Stimulated activated effector memory CD8-positive, alpha-beta T cell treated with anti-CD3 and anti-CD28 coated beads, Interleukin-12 subunit alpha, Interleukin-12 subunit beta, amount 100 ng/mL, for 72 hours (primary cell): ENCODE results near the gene TMEM131.
A peak's percentile ranks its signal among the peaks of the same experiment; 100 is the strongest.

Experiments
- ATAC-seq: fragments of 150-1000 bp; cut with Tn5 transposase; 2 replicates; pipeline ENCODE4 v1.10.0; 2021
- DNase-seq, 2 donors: peaks; one replicate each; pipeline ENCODE4 v3.0.0; 2021 to 2022; ENCODE audit warnings: low spot score in 2 of 2
- H3K27ac Mint-ChIP-seq: one replicate; pipeline ENCODE4 v1.8.0; 2022; ENCODE audit warnings: mild to moderate bottlenecking, mixed read lengths
- H3K36me3 Mint-ChIP-seq: one replicate; pipeline ENCODE4 v1.8.0; 2022; ENCODE audit warnings: mild to moderate bottlenecking, mixed read lengths
- H3K4me1 Mint-ChIP-seq: one replicate; pipeline ENCODE4 v1.8.0; 2022; ENCODE audit warnings: mixed read lengths
- H3K4me3 Mint-ChIP-seq: one replicate; pipeline ENCODE4 v1.8.0; 2022; ENCODE audit warnings: mild to moderate bottlenecking, mixed read lengths
- H3K9me3 Mint-ChIP-seq: one replicate; pipeline ENCODE4 v1.8.0; 2022; ENCODE audit warnings: mixed read lengths

TMEM131 gene

GRCh38 chr2:97775074-97775473 lies 220.7 kb downstream of the TMEM131 start:
- Mint-ChIP-seq H3K4me3 (no peak overlapping the region), H3K36me3 (peaks cover 47% of the 10 kb centered on the region), H3K27ac (no peak overlapping the region), H3K4me1 (no peaks in the 10 kb centered on the region), H3K9me3 (no peaks in the 10 kb centered on the region)
- DNase-seq (no peak), ATAC-seq (no peak)

GRCh38 chr2:97774425-97774824 lies 221.3 kb downstream of the TMEM131 start:
- no peak for DNase-seq
- Mint-ChIP-seq H3K36me3 (peaks cover 42% of the 10 kb centered on the region), H3K9me3 (no peaks in the 10 kb centered on the region), H3K27ac (peak overlapping the region; percentile 8), H3K4me1 (no peaks in the 10 kb centered on the region), H3K4me3 (no peak overlapping the region)
- no peak for ATAC-seq

DNA sequence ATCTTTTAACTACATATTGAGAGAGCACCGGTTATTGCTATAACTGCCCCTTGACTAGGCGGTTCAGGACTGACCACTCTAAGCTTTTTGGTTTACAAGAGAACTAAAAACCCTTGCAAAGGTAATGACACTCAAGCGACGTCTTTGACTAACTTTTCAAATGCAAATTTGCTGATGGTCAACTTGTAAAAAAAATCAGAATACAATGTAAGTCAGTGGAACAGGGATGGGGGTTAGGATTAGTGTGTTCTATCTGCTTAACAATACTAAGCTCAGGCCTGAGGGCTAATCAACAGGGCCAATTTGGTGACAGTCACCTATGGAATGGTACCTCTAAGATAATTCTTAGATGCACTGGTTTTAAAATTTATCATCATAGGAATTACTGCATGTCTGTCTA lies 225.3 kb downstream of the TMEM131 start:
- no peak overlapping the region for H3K4me3 Mint-ChIP-seq
- no peak for ATAC-seq
- H3K36me3 Mint-ChIP-seq, result peaks cover 45% of the 10 kb centered on the region
- no peak overlapping the region for H3K27ac Mint-ChIP-seq
- no peak for DNase-seq
- H3K4me1 Mint-ChIP-seq, result no peaks in the 10 kb centered on the region
- no peaks in the 10 kb centered on the region for H3K9me3 Mint-ChIP-seq

GRCh38 chr2:97769711-97770110 lies 226.0 kb downstream of the TMEM131 start:
- Mint-ChIP-seq H3K27ac (no peak overlapping the region), H3K36me3 (peaks cover 44% of the 10 kb centered on the region), H3K4me1 (no peaks in the 10 kb centered on the region), H3K9me3 (no peaks in the 10 kb centered on the region), H3K4me3 (no peak overlapping the region)
- DNase-seq (no peak), ATAC-seq (no peak)

DNA sequence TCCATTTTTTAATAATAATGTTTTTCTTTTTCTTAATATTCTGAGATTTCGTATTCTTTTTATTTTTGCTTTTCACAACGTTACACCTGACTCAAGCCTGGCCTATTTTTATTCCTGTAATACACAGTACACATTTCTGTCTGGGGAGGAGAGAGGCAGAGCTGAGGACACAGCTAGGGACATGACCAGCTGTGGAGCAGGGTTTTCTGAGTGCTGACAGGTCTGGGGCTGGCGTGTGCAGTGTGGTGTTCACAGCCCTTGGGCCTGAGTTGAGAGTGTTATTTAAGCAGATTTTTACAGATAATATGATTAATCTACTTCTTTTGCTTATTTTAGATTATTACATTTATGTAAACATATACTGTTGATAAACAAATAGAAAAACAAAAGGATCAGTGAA lies 226.4 kb downstream of the TMEM131 start:
- no peaks in the 10 kb centered on the region for H3K4me1 Mint-ChIP-seq
- no peak overlapping the region for H3K4me3 Mint-ChIP-seq
- no peaks in the 10 kb centered on the region for H3K9me3 Mint-ChIP-seq
- H3K36me3 Mint-ChIP-seq, result peaks cover 40% of the 10 kb centered on the region
- DNase-seq (no peak), ATAC-seq (no peak)
- H3K27ac Mint-ChIP-seq, result no peak overlapping the region

- DNase-seq (no peak), ATAC-seq (no peak)
- Mint-ChIP-seq H3K27ac (no peak overlapping the region), H3K4me3 (no peak overlapping the region), H3K36me3 (peaks cover 43% of the 10 kb centered on the region), H3K9me3 (no peaks in the 10 kb centered on the region), H3K4me1 (peaks cover 19% of the 10 kb centered on the region)
These were observed 229.2 kb downstream of the TMEM131 start for GRCh38 chr2:97766567-97766966.

DNA sequence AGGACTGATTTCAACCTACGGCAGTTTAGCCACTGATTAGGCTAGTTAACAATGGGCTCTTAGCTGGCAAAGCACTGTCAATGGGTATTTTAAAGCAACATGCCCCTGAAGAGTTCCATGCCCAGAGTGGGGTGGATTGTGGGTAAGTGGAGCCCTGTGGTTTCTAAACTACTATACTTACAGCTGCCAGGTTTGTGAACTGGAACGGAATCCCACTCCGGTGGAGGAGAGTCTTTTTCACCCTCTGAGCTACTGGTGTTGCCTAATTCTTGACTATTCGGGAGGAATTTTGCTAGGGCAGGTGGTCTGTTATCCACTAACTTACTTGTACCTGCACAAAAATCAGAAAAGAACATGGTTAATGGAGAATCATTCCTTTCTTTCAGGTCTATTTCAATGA lies 229.8 kb downstream of the TMEM131 start:
- Mint-ChIP-seq H3K4me3 (no peak overlapping the region), H3K27ac (no peak overlapping the region), H3K4me1 (peaks cover 25% of the 10 kb centered on the region), H3K9me3 (no peaks in the 10 kb centered on the region), H3K36me3 (peaks cover 44% of the 10 kb centered on the region)
- ATAC-seq (no peak), DNase-seq (no peak)

DNA sequence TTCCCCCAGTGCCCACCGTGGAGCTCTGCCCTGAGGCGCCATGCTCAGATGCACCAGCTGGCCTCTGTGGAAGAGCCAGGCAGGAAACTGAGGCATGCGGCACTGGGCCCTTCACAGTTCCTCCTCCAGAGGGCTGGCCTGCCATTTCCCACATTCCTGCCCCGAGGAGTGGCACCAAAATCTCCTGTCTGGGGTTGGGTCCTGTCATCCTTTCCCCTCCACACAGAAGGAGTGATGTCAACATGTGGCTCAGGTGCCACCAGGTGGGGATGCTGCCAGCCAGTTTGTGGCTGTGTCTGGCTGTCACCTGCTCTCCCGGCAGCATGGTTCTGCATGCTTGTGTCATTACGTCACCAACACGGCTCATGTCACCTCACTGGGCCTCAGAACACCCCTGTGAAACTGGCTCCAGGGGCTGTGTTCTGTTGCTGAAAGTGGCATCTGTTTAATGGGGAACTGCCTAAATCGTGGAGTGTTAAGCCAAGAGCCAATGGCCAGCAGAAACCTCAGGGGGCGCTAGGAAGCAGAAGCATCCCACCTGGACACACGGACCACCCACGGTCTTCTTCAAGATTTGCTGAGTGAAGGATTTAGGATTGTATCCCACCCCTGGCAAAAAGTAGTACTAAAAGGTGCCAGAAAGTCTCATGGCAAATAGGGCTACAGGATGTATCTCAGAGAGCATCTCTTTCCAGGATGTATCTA lies 231.0 kb downstream of the TMEM131 start:
- DNase-seq, result no peak
- no peak for ATAC-seq
- H3K27ac Mint-ChIP-seq, result peak overlapping the region; percentile 23
- peaks cover 56% of the 10 kb centered on the region for H3K36me3 Mint-ChIP-seq
- peaks cover 36% of the 10 kb centered on the region for H3K4me1 Mint-ChIP-seq
- H3K4me3 Mint-ChIP-seq, result no peak overlapping the region
- H3K9me3 Mint-ChIP-seq, result no peaks in the 10 kb centered on the region

GRCh38 chr2:97763176-97763845 lies 232.4 kb downstream of the TMEM131 start:
- no peaks in the 10 kb centered on the region for H3K9me3 Mint-ChIP-seq
- ATAC-seq, result no peak
- peak overlapping the region; percentile 23 for H3K27ac Mint-ChIP-seq
- no peak for DNase-seq
- no peak overlapping the region for H3K4me3 Mint-ChIP-seq
- H3K4me1 Mint-ChIP-seq, result peaks cover 41% of the 10 kb centered on the region
- H3K36me3 Mint-ChIP-seq, result peaks cover 66% of the 10 kb centered on the region

DNA sequence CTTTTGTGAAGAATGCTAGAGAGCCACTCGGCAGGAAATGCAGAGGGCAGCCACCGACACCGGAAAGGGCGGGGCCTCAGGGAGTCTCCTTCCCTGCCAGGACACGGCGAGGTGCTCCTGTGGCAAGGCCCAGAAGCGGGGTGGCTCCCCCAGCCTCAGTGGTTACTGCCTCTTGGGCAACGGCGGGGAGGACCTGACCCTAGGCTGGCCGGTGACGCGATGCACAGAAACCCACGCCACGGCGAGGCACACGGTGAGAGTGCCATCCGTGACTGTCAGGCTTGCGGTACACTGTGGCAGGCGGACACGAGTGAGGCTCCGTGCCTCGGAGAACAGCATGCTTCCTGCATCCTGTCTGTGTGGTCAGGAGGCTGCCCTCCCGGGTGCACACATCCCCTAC lies 234.6 kb downstream of the TMEM131 start:
- DNase-seq, result peak in 1 of 2 donors; percentile 66
- H3K4me3 Mint-ChIP-seq, result peak overlapping the region; percentile 50

DNA sequence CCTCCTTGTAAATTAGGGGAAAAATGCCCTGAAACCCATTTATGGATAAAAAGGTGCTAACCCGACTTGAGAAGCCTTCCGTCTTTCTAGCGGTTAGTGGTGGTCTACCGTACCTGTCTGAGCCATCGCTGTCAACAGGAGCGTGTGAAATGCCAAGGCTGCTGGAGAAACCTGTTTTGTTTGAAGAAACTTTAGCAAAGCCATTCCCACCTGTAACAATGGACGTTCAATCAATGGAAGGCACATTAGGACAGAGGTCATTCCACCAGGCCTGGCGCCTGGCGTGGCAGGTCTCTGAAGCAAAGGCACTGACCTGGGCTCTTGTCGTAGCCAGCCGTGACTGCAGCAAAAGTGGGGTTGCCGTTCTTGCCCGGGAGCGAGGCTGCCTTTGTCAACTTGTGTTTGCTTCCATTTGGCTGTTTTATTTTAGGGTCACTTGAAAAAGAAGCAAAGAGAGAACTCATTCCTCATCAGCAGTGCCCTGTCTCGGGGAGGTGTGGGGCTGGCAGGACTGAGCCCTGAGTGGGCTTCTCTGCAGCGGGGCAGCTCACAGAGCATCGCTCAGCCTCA lies 235.2 kb downstream of the TMEM131 start:
- H3K36me3 Mint-ChIP-seq, result peaks cover 81% of the 10 kb centered on the region

More for the DNA sequence above, 234.6 kb downstream of the TMEM131 start:
- no peaks in the 10 kb centered on the region for H3K9me3 Mint-ChIP-seq
- peaks cover 83% of the 10 kb centered on the region for H3K36me3 Mint-ChIP-seq
- peak; percentile 80 for ATAC-seq
- peaks cover 41% of the 10 kb centered on the region for H3K4me1 Mint-ChIP-seq
- H3K27ac Mint-ChIP-seq, result peak overlapping the region; percentile 68

DNA sequence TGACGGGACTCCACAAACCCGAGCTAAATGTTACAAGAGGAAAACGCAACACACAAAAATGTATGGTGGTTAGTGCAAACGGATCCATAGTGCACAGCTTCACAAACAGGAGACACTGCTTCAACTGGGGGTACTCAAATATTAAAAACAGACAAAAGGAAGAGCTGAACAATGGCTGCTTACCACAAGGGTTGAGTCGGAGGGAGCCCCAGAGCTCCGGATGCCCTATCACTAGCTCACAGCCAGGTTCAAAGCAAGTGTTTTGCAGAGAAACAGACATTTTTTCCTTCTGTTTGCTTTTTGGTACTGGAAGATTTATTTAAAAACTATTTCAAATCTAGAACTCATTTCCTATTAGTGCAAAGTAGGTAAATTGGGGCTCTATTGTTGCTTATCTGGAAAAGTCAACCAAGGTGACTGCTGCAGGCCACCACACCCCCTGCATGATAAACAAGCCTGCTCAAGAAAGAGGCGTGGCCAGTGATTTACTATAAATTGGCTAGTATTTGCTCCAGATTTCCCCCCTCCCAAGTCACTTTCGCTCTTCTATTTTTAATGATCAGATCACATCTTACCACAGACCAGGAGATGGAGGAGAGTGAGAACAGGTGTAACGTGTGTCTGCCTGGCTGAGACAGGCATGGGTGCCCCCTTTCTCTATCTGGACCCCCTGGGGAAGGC lies 235.9 kb downstream of the TMEM131 start:
- Mint-ChIP-seq H3K4me1 (peaks cover 41% of the 10 kb centered on the region), H3K36me3 (peaks cover 79% of the 10 kb centered on the region), H3K27ac (peak overlapping the region; percentile 68), H3K4me3 (peak overlapping the region; percentile 10), H3K9me3 (no peaks in the 10 kb centered on the region)
- ATAC-seq, result no peak
- DNase-seq, result no peak

More for the DNA sequence above, 235.2 kb downstream of the TMEM131 start:
- ATAC-seq (peak; percentile 27), DNase-seq (no peak)
- Mint-ChIP-seq H3K4me3 (peak overlapping the region; percentile 50), H3K4me1 (peaks cover 41% of the 10 kb centered on the region), H3K27ac (peak overlapping the region; percentile 68), H3K9me3 (no peaks in the 10 kb centered on the region)

DNA sequence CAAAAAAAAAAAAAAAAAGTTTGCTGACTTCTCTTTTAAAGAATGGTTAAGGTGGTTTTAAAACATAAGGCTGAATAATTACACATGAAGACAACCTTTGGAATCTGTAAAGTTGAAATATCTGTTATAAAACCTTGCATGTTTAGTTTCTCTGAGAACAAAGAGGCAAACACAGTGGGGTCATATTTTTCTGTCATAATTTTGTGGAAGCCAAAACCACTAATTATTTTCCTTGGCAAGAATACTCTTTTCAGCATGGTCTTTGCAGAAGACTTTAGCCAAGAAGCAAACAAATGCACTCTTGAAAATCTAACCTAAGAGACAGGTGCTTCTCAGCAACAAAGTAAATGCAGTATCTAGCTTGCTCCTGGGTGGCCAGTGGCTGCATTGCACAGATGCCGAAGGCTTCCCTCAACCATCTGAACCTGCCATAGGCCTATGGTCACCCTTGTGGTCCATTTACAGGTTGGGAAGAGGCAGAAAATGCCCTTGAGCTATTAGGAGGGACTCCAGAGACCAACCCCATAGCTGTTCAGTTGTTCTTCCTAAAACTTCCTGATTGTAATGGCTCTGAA lies 237.5 kb downstream of the TMEM131 start:
- peak overlapping the region; percentile 68 for H3K27ac Mint-ChIP-seq
- no peak for ATAC-seq
- no peak for DNase-seq
- H3K4me3 Mint-ChIP-seq, result no peak overlapping the region
- no peaks in the 10 kb centered on the region for H3K9me3 Mint-ChIP-seq
- peaks cover 34% of the 10 kb centered on the region for H3K4me1 Mint-ChIP-seq
- peaks cover 75% of the 10 kb centered on the region for H3K36me3 Mint-ChIP-seq

GRCh38 chr2:97757062-97757461 lies 238.7 kb downstream of the TMEM131 start:
- Mint-ChIP-seq H3K4me1 (peaks cover 27% of the 10 kb centered on the region), H3K27ac (no peak overlapping the region), H3K9me3 (no peaks in the 10 kb centered on the region), H3K36me3 (peaks cover 71% of the 10 kb centered on the region), H3K4me3 (no peak overlapping the region)
- ATAC-seq, result no peak
- no peak for DNase-seq

- peaks cover 59% of the 10 kb centered on the region for H3K36me3 Mint-ChIP-seq
- peak overlapping the region; percentile 32 for H3K27ac Mint-ChIP-seq
- DNase-seq (no peak), ATAC-seq (no peak)
- H3K4me3 Mint-ChIP-seq, result no peak overlapping the region
- no peaks in the 10 kb centered on the region for H3K9me3 Mint-ChIP-seq
- peaks cover 12% of the 10 kb centered on the region for H3K4me1 Mint-ChIP-seq
These were observed 240.3 kb downstream of the TMEM131 start for GRCh38 chr2:97755491-97755890.
